NCI-H2081 treated with DMSO at 0.1 percent for 48 hours (cell line): Measurements from ENCODE around the gene GALNT17.

Experiments
- DNase-seq: peaks from one replicate; lab custom pipeline; 2025; lab: John Stamatoyannopoulos, UW

Gene GALNT17

DNA sequence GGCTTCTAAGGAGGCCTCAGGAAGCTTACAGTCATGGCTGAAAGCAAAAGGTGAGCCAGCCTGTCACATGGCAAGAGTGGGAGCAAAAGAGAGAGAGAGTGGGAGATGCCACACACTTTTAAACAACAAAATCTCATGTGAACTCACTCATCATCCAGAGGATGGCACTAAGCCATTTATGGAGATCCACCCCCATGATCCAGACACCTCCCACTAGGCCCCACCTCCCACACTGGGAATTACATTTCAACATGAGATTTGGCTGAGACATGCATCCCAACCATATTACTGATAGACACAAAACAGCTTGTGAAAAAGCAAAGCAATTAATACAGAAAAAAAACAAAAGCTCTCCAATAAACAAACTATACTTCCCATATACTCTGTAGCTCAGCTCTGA, 210.3 kb downstream of the GALNT17 start:
- no peak for DNase-seq

DNA sequence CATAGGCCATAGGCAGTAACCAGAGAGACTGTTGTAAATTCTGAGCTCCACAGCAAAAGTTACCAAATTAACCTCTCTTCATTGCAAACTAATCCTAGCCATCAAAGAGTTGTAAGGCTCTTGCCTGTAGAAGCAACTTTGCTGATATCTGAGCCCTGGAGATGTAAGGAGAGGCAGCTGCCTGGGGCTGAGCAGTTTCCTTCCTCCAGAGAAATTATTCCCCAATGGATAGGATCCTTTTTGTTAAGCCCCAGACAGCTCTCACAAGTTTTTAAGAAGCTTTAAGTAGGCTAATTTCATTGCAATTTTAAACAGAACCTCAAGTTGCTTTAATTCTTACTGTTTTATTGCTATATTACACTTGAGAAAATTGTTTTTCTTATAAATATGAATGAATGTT, 211.1 kb downstream of the GALNT17 start:
- no peak for DNase-seq

DNA sequence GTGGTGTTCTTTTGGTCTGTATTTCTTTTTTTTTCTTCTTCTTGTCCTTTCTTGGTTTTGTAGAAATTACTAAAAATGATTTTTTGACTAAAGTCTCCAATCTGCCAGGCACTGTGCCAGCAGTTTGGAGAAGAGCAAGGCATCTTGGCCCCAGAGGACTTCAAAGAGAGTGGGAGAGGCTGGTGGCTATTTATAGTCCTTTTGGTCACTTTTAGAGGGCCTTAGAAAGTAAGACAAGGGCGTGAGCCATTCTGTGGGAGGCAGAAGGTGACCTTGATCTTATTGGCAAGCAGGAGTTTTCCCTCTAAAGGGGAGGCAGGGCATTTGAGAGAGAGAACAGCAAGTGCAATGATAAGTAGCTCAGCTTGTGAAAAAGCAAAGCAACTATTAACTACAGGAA, 211.9 kb downstream of the GALNT17 start:
- no peak for DNase-seq

DNA sequence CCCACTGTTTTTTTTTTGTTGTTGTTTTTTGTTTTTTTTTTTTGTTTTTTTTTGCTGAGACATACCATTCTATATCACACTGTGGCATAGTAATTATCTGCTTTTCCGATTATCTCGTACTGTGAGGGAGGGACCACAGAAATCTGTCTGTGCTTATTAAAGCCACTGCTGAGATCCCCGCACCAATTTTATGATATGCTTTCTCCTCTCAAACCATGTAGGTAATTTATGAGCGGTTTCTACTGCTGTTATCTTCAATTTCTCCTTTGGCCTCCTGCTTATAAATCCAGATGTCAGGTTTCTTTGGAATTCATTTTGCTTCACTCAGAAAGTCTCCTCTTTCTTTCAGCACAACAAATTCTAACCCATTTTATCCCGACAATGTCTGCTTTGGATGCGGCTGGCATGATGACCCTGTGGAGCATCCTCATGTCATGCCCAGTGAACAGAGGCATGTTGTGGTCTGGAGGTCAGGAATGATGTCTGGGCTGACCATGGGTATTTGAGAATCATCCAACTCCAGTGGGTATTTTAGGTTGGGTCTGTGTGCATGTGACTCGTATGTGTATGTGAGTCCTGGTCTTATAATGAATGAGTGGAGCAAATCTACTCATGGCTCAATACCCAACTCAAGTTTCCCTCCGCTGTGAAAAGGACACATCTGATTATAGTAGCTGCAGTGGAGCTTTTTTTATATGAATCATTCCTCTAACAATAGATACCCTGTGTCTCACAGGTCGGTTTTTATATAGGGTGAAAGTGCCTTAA, 213.4 kb downstream of the GALNT17 start:
- DNase-seq, result no peak

DNA sequence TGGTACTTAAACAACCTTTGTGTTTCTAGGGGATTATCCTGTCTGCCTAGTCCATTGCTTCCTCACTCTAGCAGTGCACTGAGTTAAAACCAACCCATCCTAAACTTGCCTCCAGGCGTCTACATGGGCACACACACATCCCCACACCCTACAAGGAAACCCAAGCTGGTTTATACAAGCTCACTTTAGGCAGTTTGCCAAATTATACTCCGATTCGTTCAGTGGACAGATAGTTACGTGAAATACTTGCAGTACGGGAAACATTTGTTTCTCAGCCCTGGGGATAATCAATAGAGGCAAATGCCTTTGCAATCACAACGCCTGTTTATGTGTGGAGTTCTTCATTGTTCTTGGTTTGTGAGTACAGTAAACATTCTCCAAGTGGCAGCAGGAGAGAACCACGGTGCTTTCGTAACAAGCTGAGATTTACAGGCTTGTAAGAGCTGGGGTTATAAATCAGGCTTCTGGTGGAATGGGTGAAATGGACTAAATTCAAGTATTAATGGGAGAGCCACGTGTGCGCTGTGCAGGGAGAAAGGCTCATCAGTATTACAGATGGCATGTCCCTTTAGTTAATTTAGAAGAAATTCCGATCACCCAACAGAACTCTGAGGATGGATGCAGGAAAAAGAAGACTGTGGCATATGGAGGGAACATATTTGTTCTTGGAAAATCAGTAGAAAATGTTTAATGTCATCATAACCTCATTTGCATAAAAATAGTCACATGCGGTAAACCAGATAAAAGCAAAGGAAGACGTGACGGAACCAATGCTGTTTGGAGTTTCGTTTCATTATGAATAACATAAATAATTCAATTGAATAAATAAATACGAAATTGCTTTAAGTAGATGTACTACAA, 217.1 kb downstream of the GALNT17 start:
- no peak for DNase-seq

DNA sequence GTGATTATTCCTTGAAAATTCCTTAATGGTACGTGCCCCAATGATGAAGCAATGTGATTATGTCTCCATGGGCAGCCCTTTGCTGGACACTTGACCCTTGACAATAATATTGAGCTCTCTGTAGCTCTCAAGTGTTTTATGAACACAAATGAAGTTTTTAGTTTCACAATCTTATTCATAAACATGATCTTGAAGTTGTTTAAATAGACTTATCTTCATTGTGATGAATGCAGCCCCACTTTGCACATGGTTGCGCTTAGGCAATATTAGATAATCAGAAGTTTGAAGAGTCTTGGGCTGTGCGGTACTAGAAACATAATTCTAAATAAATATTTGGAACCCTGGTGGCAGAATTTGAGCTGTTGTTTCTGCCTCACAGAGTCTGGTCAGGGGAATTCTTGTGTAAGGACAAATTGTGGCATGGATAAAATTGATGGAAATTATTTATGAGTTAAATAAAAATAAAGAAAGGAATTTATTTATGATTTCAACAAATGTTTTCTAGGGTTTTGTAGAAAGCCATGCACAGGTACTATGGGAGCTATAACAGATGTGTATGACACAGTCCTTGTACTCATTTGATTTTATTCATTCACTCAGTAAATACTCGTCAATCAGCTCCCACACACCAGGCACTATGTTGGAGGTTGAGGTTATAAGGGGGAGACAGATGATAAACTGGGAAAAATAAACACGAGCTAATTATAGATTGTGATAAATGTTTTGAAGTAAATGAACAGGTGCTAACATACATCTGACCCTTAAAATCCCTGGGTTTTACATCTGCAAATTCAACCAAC, 217.9 kb downstream of the GALNT17 start:
- no peak for DNase-seq

DNA sequence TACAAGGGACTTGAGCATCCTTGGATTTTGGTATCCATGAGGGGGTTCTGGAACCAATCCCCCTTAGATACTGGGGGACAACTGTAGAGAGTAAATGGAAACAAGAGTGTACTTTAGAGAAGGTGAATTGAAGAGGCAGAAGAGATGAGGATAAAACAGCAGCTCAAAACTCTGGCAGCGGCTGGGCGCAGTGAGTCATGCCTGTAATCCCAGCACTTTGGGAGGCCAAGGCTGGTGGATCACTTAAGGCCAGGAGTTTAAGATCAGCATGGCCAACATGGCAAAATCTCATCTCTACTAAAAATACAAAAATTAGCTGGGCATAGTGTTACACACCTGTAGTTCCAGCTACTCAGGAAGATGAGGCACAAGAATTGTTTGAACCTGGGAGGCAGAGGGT, 218.7 kb downstream of the GALNT17 start:
- no peak for DNase-seq

DNA sequence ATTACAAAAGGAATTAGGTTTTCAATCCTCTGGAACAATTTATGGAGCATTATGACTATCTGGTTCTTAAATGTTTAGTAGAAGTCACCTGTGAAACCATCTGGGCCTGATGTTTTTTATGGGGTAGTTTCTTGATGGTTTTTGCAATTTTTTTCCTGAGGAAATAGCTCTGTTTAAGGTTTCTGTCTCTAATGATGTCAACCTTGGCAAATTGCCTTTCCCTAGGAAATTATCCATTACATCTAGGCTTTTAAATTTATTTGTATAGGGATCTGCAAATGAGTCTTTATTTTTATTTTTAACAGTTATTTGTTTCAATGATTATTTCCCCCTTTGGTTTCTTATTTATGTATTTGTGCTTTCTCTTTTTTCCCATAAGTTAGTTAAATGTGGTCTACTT, 222.8 kb downstream of the GALNT17 start:
- no peak for DNase-seq

DNA sequence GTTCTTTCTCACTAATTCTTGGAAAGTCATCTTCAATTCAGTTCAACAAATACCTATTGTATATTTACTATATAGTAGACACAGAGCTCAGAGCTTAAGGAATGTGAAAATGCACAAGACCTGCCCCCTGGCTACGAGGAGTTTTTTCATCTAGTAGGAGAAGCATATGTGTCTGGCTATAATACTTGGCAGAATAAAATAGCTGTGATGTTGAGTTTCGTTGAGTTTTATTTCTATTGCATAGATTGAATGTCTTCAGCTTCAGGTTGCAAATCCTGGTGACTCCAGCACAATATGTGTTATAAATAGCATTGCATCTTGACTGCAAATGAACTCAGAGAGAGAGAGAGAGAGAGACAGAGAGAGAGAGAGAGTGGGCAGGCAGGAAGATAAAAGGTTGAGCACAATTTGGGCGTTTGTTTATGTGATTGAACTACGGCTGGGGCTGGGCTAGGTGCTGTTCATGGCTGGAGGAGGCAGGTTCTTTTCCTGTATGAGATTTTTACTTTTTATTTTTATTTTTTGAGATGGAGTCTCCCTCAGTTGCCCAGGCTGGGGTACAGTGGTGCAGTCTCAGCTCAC, 229.6 kb downstream of the GALNT17 start:
- DNase-seq, result no peak

DNA sequence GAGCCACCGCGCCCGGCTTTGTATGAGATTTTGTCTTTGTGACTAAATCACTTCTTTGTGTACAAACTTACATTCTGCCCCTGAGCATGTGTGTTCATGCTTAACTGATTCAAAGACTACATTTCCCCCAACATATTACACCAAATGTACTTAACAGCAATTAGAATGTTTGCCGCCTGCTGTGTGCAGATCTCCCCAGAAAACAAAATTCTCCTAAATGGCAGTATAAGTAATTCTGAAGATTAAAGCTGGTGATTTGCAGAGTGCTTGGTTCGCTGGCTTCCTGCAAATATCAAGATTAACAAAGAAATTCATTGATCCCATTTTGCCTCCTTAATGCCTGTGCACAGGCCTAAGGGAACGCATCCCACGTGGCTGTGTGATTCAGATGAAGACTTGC, 230.3 kb downstream of the GALNT17 start:
- DNase-seq, result no peak

DNA sequence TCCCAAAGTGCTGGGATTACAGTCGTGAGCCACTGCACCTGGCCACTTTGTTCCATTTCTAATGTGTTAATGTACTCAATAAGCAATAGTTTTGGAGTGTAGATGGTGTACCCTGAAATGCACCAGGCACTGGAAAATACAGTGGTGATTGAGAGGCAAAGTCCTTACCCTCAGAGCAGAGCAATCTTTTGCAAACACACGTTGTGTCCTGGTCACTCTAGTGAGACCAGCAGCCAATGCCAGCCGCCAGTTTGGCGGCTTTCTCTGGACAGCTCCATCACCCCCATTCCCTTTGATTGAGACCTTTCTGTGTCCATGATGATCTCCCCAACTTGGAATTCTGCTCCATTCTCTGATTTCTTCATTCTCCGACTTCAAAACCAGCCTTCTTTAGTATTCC, 231.3 kb downstream of the GALNT17 start:
- no peak for DNase-seq

DNA sequence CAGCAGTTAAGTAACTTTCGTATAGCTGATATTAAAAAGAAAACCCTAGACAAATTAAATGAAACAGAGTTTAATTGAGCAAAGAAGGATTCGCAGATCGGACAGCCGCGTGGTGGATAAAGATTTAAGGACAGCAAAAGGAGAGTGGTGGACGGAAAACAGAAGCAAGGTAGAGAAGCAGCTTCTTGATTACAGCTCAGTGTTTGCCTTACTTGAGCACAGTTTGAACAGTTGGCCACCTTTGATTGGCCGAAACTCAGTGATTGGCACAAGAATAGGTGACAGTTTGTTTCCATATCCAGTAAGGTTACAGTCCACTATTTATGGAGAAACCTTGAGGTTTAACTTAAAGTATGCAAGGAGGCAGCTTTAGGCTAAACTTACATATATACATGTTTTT, 231.7 kb downstream of the GALNT17 start:
- no peak for DNase-seq

DNA sequence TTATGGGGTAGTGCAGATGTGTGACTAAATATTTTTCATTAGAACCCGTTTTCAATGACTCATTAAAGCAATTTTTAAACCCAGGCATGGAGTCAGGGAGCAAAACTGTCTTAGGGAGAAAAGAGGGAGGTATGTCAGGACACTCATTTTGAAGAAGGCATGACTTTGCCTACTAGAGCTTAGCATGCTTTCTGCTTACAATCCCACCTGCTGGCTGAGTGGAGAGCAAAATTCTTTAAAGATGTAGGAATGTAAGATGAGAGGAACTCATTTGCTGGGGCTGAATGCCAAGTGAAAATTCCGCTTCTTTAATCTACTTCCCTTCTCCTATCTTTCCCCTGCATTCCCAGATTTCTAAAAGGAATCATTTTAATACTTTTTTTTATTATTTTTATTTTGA, 232.6 kb downstream of the GALNT17 start:
- no peak for DNase-seq

DNA sequence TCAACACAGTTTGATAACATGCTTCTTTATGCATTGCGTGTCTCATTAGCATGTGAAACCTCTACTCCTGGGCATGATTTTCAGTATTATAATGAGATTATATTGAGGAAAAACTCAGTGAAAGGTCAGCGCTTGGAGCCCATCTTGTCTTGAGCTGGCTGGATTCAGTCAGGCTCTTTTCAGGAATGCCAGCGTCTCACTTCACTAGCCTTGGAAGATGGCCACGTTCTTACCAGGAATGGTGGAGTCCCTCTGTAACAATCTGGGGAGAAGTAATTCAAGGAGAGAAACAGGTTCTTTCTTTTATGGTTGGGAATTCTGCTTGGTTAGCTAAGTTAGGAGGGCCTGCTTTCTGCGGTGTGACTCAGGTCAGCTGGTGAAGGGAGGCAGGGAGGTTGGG, 241.0 kb downstream of the GALNT17 start:
- no peak for DNase-seq

DNA sequence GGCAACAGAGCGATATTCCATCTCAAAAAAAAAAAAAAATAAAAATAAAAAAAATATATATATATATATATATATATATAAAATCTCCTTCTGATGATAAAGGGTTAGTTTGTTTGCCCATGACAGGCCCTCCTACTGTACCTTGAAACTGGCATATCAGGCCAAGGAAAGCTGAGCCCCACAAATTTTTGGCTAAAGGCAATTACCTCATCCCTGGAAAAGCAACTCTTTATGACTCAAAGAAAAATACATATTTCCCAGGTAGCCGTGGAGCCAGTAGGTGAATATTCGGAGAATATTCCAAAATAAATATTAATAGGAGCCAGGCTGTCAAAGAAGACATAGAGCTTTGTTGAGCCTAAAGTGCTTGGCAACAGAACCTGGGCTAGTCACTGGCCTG, 245.1 kb downstream of the GALNT17 start:
- DNase-seq, result no peak

DNA sequence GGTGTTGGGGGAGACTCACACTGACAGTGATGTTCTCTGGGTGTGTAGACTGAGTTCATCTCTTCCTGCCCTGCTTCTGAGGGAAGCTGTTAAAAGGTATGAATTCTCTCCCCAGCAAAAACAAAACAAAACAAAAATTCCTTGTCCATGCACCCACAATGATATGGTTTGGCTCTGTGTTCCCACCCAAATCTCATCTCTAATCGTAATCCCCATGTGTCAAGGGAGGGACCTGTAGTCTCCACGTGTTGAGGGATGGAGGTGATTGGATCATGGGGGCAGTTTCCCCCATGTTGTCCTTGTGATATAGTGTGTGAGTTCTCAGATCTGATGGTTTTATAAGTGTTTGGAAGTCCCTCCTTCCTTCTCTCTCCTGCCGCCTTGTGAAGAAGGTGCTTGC, 245.5 kb downstream of the GALNT17 start:
- DNase-seq, result no peak

DNA sequence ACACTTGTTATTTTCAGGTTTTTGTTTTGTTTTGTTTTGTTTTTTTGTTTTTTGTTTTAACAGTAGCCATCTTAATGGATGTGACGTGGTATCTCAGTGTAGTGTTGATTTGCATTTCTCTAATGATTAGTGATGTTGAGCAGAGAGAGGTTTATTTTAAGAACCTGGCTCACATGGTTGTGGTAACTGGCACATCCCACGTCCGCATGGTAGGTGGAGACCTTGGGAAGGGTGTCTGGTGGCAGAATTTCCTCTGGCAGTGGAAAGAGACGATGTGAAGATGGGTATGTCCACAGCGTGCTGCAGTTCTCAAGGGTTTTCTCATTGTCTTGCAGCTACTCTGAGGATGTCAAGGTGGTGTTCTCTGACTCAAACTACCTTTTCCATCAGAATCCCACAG, 252.2 kb downstream of the GALNT17 start:
- DNase-seq, result no peak

DNA sequence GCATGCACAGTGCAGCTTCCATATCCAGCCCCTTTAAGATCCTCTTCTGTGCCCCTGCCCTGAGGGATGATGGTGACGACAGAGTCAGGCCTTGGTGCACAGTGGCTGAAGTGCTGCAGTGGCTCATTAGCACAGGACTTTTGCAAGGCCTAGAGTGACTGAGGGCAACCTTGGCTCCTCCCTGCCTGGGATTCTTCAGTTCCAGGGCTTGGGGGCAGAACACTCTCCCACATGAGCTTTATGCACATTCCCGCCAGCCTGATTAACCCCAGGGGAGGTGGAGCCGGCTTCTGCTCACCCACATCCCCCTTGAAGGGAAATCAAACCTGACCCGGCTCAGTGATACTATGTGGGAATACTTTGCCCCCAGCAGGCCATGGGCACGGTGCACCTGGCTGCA, 253.4 kb downstream of the GALNT17 start:
- DNase-seq, result no peak

DNA sequence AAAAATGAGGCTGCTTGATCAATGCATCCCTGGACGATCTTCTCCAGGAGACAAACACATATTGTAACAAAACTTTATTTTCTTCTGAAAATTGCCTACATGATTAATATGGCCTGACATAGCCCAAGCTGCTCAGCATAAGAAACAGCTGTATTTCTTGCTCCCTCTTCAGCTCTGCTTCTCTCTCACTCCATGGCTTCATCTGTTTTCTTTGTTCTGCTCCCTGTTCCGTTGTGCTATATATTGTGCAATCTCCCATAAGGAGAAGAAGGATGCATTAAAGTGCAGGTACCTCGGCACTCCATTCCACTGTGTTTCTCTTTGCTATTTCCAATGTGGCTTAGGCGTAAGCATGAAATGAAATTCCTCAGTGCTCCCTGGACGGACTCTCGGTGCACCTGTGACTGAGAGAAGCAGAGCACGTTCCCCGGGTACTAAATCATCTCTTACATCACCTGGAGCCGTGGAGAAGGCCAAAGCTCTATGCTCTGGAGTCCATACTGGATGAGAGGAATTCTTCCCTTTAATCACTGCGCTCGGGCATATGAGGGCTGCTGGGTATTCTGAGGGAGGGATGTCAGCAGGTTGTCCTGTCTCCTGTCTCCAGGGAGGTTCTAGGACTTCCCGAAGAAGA, 254.3 kb downstream of the GALNT17 start:
- no peak for DNase-seq

DNA sequence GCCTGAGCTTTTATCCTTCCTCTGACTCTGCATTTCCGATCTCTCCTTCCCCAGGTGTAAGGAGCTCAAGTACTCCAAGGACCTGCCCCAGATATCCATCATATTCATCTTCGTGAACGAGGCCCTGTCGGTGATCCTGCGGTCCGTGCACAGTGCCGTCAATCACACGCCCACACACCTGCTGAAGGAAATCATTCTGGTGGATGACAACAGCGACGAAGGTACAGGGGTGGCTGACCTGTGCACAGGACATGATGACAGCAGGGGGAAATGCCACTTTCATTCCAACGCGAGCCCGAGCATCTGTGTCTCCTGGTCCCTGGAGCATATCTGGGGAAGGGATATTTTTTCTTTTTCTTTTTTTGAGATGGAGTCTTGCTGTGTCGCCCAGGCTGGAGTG, 256.2 kb downstream of the GALNT17 start:
- no peak for DNase-seq

DNA sequence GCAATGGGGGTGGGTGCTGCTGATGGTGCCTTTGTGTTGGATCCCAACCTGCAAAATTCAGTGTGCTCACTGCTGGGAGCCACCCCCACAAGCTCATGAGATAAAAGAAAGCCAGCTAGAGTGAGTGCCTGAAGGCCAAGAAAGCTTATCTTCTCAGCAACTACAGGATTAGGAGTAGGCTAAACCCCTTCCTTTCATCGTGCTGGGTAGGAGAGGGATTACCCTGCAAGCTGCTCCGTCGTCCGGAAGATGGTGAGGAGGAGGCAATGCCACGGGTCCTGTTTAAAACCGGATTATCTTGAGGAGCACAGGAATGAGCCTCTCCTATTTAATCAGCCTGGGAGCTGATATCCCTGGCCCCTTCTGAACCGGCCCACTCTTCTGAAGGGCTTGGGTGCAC, 258.0 kb downstream of the GALNT17 start:
- DNase-seq, result no peak

DNA sequence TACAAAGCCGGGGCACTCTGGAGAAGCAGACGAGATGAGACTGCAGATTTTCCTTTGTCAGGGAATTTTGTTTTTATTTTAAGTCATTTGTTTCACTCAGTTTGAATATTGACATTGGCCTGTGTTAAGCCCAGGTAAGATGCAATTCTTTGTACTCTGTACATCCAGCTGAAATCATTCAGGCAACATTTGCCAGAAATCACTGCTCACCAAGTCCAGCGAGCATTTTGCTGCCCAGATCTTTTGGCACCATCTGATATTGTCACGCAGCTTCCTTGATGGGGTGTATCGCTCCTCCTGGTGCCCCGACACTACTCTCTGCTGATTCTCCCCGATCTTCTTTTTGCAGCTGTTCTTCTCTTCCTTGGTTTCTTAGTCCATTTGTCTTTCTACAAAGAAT, 261.7 kb downstream of the GALNT17 start:
- DNase-seq, result no peak
